ENCODE data around the gene MYO15B. TPM values are rescaled to one million over a fixed set of nuclear protein-coding genes. Genes with fewer than 3 reads are reported as not detected.

Gene MYO15B
- total and polyA plus RNA-seq, 2 of the 4 experiments (the other 2 are of a cell fraction), result 0.18 to 0.65 TPM

DNA sequence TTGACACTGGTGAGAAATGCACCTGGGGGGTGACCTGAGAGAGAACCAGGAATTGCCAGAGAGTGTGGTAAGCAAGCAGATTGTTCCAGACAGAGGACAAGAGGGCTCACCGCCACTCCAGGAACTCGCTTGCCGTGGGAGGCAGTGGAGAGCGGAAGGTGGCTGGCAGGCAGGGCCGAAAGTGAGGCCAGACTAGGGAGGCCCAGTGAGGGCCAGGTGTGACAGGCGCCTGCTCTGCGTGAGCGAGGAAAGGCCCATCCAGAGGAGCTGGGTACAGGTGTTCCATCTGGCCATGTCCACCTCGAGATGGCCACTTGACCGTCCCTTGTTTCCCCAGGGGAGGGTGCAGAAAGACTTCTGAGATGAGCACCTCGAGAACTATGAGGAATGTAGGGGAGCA is 11.9 kb upstream of the MYO15B start:
- Histone ChIP-seq H2AK9ac (replicated peaks; ENCODE audit: low read depth, low read length, poor library complexity) (no peak overlapping the region), H3K9ac (ENCODE audit: low read depth, low read length) (no peak overlapping the region), H4K5ac (ENCODE audit: low read depth, low read length) (no peak overlapping the region), H3K36me3 (ENCODE audit: control insufficient read depth, insufficient read depth, low read length) (no peaks in the 10 kb centered on the region), H2BK15ac (ENCODE audit: low read depth, low read length) (no peak overlapping the region), H2BK20ac (ENCODE audit: low read depth, low read length) (no peak overlapping the region), H3K14ac (replicated peaks; ENCODE audit: low read depth, low read length) (no peak overlapping the region), H3K56ac (ENCODE audit: extremely low read depth, insufficient read depth, low read length) (no peak overlapping the region), H4K91ac (ENCODE audit: insufficient read depth, low read depth, low read length) (no peak overlapping the region), H4K20me1 (ENCODE audit: insufficient read depth, low read length) (no peaks in the 10 kb centered on the region), H3K27ac (ENCODE audit: insufficient read depth, low read length) (no peak overlapping the region), H3K4me1 (ENCODE audit: control insufficient read depth, insufficient read depth, low read length) (no peaks in the 10 kb centered on the region), H3K4ac (ENCODE audit: low read depth, low read length) (no peak overlapping the region), H2BK120ac (ENCODE audit: low read depth, low read length) (no peak overlapping the region), H2AFZ (replicated peaks; ENCODE audit: low read length, poor library complexity) (no peak overlapping the region), H3K79me1 (ENCODE audit: low read depth in 1 of 2, low read length in 2 of 2) (no peaks in the 10 kb centered on the region), H3K9me3 (ENCODE audit: control insufficient read depth, insufficient read depth, low read length) (no peaks in the 10 kb centered on the region), H3K27me3 (ENCODE audit: control insufficient read depth, insufficient read depth, low read length) (peaks cover 10% of the 10 kb centered on the region; the same call in 1 of the 2 replicates), H3K4me3 (ENCODE audit: insufficient read depth, low read depth, low read length) (no peak overlapping the region), H3K9me1 (ENCODE audit: insufficient read depth, low read length) (no peaks in the 10 kb centered on the region), H3K18ac (ENCODE audit: low read depth, low read length) (no peak overlapping the region), H4K8ac (ENCODE audit: low read depth in 2 of 2, low read length in 2 of 2) (no peak overlapping the region), H3K4me2 (ENCODE audit: low read depth, low read length) (no peak overlapping the region), H2BK5ac (ENCODE audit: low read depth, low read length, poor library complexity, severe bottlenecking) (no peak overlapping the region), H3K23ac (ENCODE audit: low read depth, low read length) (no peak overlapping the region), H2AK5ac (ENCODE audit: low read depth, low read length) (no peak overlapping the region)
- intact Hi-C loops (cut with micrococcal nuclease), result no loop called here
- no TSS peak for BruUV-seq (replicated peaks)
- ATAC-seq (ENCODE audit: low read depth) (no peak), DNase-seq (no peak)
- TF ChIP-seq FOS (IDR thresholded peaks at IDR 0.05; ENCODE audit: low read depth, low read length) (no peak), BHLHE40 (IDR thresholded peaks at IDR 0.05; ENCODE audit: low read depth, low read length) (no peak), CHD1 (IDR thresholded peaks at IDR 0.05; ENCODE audit: low read depth, low read length) (no peak), CEBPB (IDR thresholded peaks at IDR 0.05; ENCODE audit: low read depth, low read length) (no peak), MXI1 (IDR thresholded peaks at IDR 0.05; ENCODE audit: borderline replicate concordance, low read depth, low read length) (no peak), RCOR1 (IDR thresholded peaks at IDR 0.05; ENCODE audit: insufficient replicate concordance, low read length) (no peak), MAFK (IDR thresholded peaks at IDR 0.05; ENCODE audit: low read depth, low read length) (no peak)
- TF ChIP-seq, protein P1, sequence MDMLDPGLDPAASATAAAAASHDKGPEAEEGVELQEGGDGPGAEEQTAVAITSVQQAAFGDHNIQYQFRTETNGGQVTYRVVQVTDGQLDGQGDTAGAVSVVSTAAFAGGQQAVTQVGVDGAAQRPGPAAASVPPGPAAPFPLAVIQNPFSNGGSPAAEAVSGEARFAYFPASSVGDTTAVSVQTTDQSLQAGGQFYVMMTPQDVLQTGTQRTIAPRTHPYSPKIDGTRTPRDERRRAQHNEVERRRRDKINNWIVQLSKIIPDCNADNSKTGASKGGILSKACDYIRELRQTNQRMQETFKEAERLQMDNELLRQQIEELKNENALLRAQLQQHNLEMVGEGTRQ (IDR thresholded peaks at IDR 0.05; ENCODE audit: low read depth, low read length), result no peak
- in situ Hi-C loops (cut with MboI; ENCODE audit: low sequenced_read_pairs), result no loop called here
- CTCF ChIA-PET, result no interaction called here
- WGBS, 2 experiments (ENCODE audit: extremely low coverage in 2 of 2, insufficient read length in 1 of 2), result 79% methylated on average over 8 of the region's 11 CpGs; no CpG with 5 or more reads in 1 of the 2 experiments
- POLR2A ChIA-PET (ENCODE audit: unreplicated experiment), result no interaction called here
- dilution Hi-C loops (cut with HindIII; ENCODE audit: low sequenced_read_pairs, unreplicated experiment), result no loop called here

Data from IMR-90 (cell line).